Uterus (tissue), 2 donors: ENCODE data around the gene RABEP2.

Source experiments
- POLR2A ChIP-seq, 2 donors: fragments of 450-650 bp; IDR thresholded peaks; one replicate each; pipeline ENCODE4 v1.6.1; 2016; ENCODE audit warnings: antibody characterized with exemption in 2 of 2, mild to moderate bottlenecking in 1 of 2, moderate library complexity in 1 of 2
- TF ChIP-seq, protein P1 (sequence below), 4 experiments: fragments of 200-600 bp in 2 of 4; fragments of 450-650 bp in 2 of 4; sonication (generic) in 2 of 4; IDR thresholded peaks; one replicate each; pipeline ENCODE4 v1.5.1; 2016 to 2019; ENCODE audit warnings: antibody characterized with exemption in 4 of 4, mild to moderate bottlenecking in 2 of 4, moderate library complexity in 1 of 4

GRCh38 chr16:28893291-28893690 is 31.7 kb downstream of the RABEP2 start:
- TF ChIP-seq, protein P1, sequence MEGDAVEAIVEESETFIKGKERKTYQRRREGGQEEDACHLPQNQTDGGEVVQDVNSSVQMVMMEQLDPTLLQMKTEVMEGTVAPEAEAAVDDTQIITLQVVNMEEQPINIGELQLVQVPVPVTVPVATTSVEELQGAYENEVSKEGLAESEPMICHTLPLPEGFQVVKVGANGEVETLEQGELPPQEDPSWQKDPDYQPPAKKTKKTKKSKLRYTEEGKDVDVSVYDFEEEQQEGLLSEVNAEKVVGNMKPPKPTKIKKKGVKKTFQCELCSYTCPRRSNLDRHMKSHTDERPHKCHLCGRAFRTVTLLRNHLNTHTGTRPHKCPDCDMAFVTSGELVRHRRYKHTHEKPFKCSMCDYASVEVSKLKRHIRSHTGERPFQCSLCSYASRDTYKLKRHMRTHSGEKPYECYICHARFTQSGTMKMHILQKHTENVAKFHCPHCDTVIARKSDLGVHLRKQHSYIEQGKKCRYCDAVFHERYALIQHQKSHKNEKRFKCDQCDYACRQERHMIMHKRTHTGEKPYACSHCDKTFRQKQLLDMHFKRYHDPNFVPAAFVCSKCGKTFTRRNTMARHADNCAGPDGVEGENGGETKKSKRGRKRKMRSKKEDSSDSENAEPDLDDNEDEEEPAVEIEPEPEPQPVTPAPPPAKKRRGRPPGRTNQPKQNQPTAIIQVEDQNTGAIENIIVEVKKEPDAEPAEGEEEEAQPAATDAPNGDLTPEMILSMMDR (IDR thresholded peaks at IDR 0.05), result no peak
- TF ChIP-seq POLR2A (IDR thresholded peaks at IDR 0.05), result no peak
